ENCODE measurements around the gene NUP88.

NUP88 gene

DNA sequence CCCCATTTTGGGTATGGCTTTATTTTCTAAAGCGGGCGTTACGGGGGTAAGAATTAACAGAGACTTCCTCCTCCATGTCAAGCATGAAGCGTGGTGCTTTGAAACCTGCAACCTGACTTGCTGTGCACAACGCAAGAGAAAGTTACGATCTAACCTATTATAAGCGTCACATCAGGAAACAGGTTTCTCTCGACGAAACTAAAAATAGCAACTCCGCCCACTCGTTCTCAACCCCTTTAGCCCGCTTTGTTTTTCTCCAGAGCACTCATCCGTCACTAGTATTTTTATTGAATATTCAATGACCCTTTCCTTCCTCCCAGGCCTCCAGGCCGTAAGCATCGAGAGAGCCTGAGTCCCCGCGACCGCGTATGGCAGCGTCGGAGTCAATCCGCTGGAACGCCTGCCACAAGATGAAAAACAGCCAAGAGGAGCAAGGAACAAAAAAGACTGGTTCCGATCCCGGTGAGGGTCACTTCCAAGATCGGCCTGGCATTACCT, 555 bp downstream of the NUP88 start:
- FAIRE-seq, result no peak

DNA sequence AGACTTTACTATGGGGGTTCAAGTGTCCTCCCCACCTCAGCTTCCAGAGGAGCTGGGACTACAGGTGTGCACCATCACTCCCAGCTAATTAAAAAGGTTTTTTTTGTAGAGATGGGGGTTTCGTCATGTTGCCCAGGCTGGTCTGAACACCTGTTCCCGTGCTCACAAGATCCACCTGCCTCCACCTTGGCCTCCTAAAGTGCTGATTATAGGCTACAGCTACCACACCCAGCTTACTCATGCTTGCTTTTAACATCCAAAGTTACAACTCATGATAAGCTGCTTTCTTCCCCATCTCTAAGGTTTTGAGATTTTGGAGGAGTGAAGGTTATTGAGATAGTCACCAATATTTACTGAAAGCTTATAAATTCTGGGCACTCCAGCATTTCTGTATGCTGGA, 2.6 kb downstream of the NUP88 start:
- no peak for FAIRE-seq

DNA sequence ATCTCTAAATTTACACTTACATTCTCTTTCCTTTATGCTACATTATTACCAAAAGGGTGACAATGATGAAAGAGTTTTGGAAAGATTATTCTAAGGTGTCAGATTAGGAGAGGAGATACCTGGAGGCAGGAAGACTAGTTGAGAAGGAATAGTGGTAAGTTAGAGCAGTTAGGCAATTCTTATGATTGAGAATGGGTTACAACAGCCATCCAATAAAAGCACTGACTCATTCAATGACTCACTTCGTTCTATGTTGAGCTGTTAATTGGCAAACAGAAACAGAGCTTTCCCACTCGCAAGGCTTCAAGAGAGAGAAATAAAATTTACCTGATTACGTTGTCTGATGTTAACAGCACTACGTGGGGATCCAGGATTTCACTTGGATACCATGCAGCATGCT, 5.8 kb downstream of the NUP88 start:
- FAIRE-seq, result no peak

DNA sequence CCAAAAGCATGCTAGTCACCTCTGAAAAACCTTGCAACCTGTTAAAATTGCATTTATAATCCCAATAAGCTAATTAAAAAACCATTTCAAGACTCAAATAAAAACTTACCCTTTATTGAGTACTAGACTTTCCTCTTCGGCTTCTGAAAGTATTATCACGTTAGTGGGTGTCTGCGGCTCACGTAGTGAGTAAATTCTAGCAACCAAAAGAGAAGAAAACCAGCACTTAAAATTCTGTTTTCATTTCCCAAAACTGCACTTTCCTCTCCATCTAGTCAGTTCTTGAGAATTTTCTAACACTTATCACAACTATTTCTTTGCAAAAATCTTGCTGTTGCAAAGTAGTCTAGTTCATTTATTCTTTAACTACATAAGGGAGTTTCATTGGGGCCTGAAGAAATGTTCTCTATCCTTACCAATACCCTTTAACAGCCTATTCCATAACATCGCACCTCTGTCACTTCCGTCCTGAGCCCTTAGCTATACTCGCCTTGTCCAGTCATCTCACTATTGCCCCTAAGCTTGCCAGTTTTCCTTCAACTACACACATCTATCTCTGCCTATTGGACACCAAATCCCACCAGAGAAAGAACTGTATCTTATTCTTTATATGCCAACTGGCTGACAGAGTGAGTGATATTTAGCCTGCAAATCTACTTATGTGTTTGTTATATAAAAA, 8.7 kb downstream of the NUP88 start:
- no peak for FAIRE-seq

DNA sequence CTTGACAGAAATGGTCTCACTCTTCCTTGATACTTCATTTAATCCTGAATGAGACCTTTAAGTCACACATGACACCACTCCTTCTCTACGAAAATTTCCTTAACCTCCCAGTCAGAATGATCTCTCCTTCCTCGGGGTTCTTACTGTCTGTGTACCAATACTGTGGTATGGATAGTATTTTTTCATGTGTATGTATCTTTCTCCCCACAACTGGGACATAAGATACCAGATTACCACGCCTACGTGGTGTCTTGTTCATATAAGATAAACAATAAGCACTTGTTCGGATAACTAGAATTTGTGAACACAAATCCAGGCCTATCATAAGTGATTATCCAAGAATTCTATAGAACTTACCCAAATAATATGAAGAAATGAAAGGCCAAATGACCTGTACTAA, 11.3 kb downstream of the NUP88 start:
- no peak for FAIRE-seq

DNA sequence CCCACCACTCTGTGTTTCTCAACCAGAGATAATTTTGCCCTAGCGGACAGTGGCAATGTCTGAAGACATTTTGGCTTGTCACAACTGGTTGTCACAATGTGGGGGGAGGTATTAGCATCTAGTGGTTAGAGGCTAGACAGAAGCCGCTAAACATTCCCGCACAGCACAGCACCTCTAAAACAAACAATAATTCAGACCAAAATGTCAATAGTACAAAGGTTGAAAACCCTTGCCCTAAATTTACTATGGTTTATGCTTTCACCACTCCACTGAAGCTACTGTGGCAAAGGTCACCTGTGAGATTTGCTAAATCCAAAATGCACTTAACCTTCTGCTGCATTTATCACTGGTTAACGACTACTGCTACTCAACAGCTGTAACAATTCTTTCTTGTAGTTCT, 14.1 kb downstream of the NUP88 start:
- FAIRE-seq, result no peak

DNA sequence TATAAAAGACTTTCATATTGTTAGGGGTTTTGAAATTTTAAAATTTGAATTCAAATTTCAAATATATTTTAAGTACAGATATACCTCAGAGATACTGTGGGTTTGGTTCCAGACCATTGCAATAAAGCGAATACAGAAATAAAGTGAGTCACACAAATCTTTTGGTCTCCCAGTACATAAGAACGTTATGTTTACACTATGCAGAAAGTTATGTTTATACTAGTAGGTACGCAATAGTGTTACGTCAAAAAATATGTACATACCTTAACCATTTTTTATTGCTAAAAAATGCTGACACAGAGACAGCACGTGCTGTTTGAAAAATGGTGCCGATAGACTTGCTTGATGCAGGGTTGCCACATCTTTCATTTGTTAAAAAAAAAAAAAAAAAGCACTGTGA, 19.7 kb downstream of the NUP88 start:
- no peak for FAIRE-seq

DNA sequence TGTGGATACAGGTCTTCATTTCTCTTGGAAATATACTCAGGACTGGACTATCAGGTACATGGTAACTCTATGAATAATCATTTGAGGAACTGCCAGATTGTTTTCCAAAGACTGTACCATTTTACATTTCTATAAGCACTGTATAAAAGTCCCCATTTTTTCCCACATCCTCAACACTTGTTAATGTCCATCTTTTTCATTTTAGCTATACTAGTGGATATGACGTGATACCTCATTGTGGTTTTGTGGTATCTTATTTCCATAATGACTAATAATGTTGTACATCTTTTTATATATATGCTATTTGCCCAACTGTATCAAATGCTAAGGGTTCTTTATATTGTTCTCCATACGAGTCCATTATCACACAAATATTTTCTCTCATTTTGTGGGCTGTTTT, 22.9 kb downstream of the NUP88 start:
- no peak for FAIRE-seq

DNA sequence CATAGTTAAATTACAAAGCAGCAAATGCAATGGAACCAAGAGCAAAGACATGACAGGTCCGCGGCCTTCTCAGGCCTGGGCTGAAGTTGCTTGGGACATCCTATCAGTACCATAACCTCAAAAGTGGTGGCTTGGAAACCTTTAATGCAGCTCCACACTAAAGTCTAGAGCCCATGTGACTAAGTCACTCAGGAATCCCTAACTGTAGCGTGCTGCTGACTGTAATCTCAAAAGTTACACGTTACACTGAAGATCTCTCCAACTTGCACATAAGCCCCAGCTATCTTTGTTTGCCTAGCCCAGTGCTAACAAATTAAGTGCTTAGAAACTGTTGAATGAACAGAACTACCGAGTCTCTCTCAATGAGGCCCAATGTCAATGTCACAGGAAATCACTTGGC, 27.8 kb downstream of the NUP88 start:
- no peak for FAIRE-seq

DNA sequence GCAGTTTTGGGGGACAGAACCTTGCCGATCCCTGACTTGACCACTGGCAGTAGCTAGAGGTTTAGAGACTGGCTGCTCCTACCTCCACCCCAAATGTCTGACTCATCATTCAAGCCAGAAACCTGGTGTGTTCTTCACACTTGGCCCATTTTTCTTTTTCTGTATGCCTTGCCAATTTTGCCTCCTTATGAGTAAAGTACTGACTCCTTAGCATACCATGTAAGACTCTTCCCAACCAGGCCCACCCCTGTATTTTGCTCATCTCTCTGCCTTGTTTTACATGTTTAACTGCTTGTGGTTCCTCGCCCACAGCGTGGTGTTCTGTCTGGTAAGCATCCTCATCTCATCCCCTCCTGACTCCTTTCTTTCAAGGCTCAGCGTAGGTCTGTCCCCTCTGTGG, 37.9 kb downstream of the NUP88 start:
- no peak for FAIRE-seq

DNA sequence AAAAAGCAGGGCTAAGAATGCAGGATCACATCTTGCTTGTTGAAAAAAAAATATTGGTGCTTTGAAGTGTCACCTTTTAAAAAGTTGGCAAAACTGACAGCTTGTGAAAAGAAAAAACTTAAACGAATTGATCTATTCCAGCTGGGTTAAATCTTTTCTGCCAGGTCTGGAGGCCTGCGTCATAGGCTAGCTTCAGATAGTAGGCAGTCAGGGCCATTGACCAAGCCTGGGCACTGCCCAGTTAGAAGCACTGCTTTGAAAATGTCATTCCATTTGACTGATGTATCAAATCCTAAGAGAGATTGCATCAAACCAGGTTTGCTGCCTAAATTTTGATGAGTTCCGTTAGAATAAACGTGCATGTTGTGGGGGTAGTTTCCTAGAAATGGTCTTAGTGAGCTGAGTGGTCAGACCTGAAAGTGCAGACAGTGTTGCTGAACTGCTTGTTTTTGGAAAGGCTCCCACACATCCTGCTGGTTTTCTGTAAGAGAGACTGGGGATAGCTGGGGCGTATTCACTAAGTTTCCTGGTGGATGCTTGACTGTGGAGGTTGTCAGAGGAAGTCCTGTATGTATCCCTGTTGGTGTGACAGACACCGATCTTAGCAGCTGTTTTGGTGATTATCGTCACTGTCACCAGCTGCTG, 38.8 kb downstream of the NUP88 start:
- FAIRE-seq, result no peak

DNA sequence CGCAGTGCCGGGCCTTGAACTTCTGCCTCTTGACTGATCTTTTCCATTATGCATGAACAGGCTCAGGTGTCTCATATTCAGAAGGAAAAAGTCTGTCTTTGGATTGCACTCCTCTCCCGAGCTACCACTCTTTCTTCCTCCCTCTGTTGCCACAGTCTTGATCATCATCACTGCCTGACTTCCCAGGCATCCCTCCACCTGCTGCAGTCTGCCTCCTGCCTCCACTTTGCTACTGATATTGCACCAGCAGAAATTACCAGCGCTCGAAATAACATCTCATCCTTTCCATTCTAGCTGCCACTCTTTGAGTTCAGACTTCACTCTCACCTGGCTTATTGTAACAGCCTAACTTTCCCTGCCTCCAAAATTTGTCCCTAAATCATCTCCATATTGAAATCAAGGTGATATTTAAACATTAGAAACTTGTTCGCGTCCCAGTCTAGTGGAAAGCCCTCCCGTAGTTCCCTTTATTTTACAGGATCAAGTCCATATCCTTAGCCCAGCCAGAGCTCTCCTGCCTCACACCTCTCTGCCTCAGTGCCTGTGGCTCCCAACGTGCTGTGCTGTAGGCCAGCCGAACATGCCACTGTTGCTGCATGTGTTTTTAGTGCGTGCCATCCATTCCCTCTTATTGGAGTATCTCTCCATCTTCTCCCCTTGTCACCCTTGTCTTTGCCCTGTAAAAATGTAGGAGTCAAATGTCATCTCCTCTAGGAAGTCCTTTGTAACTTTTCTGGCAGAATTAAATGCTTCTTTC, 39.9 kb downstream of the NUP88 start:
- no peak for FAIRE-seq

DNA sequence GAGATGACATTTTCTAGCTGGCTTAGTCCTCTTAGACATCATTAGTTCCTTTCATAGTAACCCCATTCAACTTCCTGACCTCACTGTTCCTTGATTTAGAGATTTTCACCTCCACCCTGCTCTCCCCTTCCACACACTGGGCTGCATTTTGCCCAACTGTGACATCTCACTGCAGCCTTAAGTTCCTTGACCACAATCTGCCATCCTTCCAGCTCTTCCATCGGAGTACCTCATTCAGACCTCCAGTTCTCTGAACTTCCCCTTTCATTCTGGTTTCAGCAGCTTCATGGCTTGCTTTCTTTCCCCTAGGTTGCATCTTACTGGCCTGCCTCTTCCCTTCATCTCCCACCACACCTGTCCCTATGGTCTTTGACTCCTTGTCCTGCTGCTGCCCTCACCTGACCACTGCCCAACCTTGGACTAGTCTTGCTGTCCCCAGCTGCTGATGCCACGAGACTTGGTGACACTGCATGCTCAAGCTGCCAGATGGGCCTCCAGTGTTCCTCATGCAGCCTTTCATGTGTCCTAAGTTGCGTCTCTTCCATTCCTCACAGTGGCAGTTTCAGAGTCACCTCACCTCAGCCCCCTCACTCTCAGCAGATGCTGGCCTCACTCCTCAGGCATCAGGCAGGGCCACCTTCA, 40.8 kb downstream of the NUP88 start:
- no peak for FAIRE-seq

DNA sequence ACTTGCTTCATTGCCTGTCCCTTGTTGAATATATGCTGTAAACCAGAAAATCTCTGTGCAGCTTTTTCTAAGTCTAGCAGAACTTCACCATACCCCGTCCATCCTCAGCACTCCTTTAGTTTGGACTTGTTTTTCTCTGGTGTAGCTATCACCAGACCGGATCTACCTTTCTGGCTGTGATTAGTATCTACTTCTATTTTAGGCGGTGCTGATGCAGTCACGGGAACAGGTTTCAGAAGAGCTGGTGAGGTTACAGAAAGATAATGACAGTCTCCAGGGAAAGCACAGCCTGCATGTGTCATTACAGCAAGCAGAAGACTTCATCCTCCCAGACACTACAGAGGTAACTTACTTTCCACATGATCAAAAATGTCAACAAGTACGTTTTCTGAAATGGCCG, 46.4 kb downstream of the NUP88 start:
- no peak for FAIRE-seq

DNA sequence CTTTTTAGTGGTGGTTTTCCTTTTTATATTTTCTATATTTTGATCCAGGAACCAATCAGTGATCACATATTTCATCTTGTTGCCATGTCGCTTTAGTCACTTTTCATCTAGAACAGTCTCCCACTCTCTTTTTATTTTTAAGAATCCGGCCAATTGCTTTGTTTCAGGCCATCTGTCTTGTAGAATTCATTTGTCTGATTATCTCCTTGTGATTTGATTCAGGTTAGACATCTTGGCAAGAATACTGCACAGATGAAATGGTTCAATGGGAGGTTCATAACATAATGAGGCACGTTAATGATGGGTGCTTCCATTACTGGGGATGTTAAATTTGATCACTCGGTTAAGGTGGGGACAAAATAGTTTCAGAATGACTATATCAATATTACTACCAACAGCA, 49.1 kb downstream of the NUP88 start:
- FAIRE-seq, result no peak

DNA sequence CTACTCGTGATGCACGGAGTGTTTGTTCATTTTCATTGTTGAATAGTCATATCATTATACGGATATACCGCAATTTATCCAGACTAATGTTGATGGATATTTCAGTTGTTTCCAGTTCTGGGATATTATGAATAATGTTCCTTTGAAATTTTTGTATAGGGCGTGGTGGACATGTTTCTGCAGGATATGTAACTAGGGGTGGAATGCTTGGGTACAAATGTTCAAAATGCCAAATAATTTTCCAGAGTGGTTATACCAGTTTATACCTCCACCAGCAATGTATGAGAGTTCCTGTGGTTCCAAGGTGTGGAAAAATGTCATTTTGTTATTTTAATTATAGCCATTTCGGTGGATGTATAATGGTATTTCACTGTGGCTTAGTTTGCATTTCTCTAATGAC, 53.6 kb downstream of the NUP88 start:
- FAIRE-seq, result no peak

DNA sequence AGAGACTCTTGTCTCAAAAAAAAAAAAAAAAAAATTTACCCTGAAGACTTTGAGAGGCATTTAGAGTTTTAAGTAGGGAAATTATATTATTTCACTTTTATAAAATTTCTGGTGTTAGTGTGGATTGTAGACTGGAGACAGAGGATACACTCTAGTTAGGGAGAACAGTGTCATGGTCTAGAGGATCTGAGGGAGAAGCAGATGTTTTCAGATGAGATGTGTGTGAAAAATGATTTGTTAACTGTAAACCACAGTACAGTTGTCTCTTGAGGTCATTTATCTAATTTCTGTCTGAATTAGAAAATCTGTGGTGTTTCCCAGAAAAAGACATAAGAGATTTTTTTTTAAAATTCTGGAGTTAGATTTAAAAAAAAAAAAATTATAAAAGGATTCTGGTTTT, 54.8 kb downstream of the NUP88 start:
- FAIRE-seq, result no peak

DNA sequence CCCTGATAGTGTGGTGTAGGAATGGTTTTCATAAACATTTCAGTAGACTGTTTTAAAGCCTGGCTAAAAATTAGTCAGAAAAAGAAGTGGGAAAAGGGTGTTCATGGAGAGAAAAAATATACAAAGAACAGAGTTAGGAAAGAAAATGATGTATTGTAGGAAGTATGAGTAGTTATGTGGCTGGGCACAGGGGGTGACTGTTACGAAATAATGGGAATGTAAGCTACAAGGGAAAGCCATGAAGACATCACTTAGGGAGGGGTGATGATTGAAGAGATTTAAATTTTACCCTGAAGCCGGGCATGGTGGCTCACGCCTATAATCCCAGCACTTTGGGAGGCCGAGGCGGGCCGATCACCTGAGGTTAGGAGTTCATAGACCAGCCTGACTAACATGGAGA, 55.3 kb downstream of the NUP88 start:
- FAIRE-seq, result no peak

DNA sequence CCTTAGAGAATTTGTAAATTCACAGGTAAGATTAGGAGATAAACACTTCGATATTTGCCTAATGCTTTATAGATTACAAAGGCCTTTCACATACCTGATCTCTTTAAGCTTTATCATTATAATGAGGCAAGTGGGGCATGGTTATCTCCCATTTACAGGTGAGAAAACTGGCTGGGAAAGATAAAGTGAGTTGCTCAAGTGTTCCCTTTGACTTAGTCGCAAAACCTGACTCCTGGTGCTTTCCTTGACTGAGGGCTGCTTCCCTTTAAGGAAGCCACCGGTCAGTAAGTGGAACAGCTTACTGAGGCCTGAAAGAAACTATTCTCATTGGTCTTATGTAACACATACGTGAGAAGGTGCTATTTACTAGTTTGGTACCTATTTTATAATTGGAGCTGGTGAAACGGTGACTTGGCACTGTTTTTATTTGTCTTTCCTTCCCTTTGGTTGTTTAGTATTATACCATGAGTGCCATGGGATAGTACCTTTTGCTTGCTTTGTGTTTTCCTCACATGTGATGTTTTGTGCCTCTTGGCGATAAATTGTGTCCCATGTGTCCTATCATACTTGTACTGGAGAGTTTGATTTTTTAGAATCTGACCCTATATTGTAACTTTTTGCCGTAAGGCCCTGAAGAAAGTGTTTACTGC, 57.2 kb downstream of the NUP88 start:
- no peak for FAIRE-seq

DNA sequence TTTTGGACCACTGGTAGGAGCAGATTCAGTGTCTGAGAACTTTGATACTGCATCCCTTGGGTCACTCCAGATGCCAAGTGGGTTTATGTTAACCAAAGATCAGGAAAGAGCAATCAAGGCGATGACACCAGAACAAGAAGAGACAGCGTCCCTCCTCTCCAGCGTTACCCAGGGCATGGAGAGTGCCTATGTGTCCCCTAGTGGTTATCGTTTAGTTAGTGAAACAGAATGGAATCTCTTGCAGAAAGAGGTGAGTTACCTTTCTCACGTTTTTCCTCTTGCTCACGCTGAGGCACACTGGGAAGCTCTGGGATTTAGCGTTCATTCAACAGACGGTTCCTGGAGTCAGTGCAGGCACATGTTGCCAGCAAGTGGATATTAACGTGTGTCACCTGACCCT, 58.0 kb downstream of the NUP88 start:
- no peak for FAIRE-seq

DNA sequence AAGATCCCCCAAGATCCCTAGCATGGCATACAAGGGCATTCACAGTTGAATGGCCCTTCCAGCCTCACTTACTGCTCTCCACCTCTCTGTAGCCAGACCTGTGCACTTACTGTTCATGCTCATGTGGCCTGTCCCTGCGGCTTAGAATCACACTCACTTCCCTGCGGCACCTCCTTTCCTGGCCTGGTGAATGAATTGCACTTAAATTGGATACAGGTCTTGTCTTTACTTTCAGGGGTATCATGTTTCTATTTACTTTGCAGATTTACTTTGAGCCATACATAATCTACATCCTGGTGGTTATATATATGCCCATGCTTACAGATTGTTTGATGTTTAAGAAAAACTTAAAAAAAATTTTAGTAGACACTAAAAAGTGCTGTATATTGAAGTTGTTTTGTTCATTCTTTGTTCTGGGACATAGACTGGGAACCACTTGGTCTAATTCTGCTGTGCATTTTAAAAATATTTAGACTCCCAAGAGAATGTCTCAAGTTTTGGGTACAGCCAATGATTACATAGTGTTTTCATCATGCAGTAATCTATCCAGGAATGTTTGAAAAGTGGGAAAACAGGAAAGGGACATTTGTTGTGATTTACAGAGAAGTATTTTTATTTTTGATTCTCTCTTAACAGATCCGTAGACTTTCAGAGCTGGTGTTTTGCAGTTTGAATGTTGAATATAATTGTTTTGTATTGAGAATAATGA, 63.9 kb downstream of the NUP88 start:
- no peak for FAIRE-seq

DNA sequence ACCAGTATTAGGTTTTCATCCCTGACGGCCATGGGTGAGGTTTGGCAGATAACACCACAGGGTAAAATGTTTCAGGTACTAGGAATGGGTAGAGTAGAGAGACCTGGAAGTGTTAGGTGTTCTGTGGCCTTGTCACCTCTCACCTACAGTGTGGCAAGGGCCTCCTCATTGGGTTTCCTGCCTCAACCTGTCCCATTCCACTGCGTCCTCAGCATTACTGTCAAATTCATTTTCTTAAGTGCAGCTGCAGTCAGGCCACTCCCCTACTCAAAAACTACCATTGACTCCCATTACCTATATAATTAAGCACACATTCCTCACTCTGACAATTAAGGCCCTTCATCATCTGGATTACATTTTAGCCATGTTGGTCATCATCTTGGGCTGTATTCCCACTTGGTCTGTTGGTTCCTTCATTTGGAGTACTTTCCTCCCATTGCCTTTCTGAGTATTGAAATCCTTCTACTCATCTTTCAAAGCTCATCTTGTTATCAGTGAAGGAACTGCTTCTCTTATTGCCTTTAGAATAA, 64.5 kb downstream of the NUP88 start:
- no peak for FAIRE-seq

Data from endometrium (tissue), 2 donors.